HG03175 (cell line): ENCODE data around the gene INTS11.

Source experiments
- ATAC-seq: cut with Tn5 transposase; IDR thresholded peaks from one replicate; pipeline ENCODE4 v1.9.1; 2021; ENCODE audit warnings: mild to moderate bottlenecking, moderate library complexity; ENCODE audit not compliant: unreplicated experiment

Gene INTS11

GRCh38 chr1:1314678-1315335 is 9.7 kb downstream of the INTS11 start:
- no peak for ATAC-seq

- no peak for ATAC-seq
Observed at GRCh38 chr1:1314237-1314586, 10.2 kb downstream of the INTS11 start.

- ATAC-seq: no peak
Observed at GRCh38 chr1:1313500-1314236, 10.8 kb downstream of the INTS11 start.

GRCh38 chr1:1312450-1313314 is 11.8 kb downstream of the INTS11 start:
- no peak for ATAC-seq

- no peak for ATAC-seq
Observed at GRCh38 chr1:1311107-1312104, 13.1 kb downstream of the INTS11 start.

GRCh38 chr1:1310476-1311053 is 13.9 kb downstream of the INTS11 start:
- no peak for ATAC-seq

- no peak for ATAC-seq
Observed at GRCh38 chr1:1310109-1310385, 14.4 kb downstream of the INTS11 start.

GRCh38 chr1:1309251-1310108 is 15.0 kb downstream of the INTS11 start:
- no peak for ATAC-seq

GRCh38 chr1:1308756-1309250 is 15.7 kb downstream of the INTS11 start:
- ATAC-seq: peak; percentile 2

GRCh38 chr1:1307923-1308755 is 16.3 kb downstream of the INTS11 start, which contains the start of the genes ACAP3 and PUSL1:
TSS of gene ACAP3 (minus strand) at chr1:1307930. CDS start at chr1:1307815, 115 bp downstream.
TSS of gene PUSL1 (plus strand) at chr1:1308597. CDS start at chr1:1308644, 47 bp downstream.
- peak; percentile 63 for ATAC-seq

- ATAC-seq: no peak
Observed at GRCh38 chr1:1307261-1307922, 17.1 kb downstream of the INTS11 start.

GRCh38 chr1:1306661-1307260 is 17.7 kb downstream of the INTS11 start:
- no peak for ATAC-seq

- ATAC-seq: no peak
Observed at GRCh38 chr1:1306070-1306660, 18.3 kb downstream of the INTS11 start.

GRCh38 chr1:1305300-1306069 is 19.0 kb downstream of the INTS11 start:
- ATAC-seq: no peak

- no peak for ATAC-seq
Observed at GRCh38 chr1:1304331-1305299, 19.8 kb downstream of the INTS11 start.
